Activated B cell treated with CpG ODN at 0.5 μM for 24 hours (primary cell): Measurements from ENCODE around the gene TTLL1. TPM values are rescaled to one million over a fixed set of nuclear protein-coding genes. Genes with fewer than 3 reads are reported as not detected.
A peak's percentile ranks its signal among the peaks of the same experiment; 100 is the strongest.

ENCODE experiments used
- ATAC-seq: fragments of 200-7000 bp; cut with Tn5 transposase; one replicate; pipeline ENCODE4 v1.10.0; 2021; ENCODE audit warnings: low read depth, mild to moderate bottlenecking, moderate library complexity
- CTCF ChIA-PET: fragments of 350-600 bp; sonication (Branson Sonifier 250); formaldehyde crosslinking; loops from one replicate; lab custom pipeline; 2021; ENCODE audit warnings: antibody characterized with exemption; lab: Charles Lee
- POLR2A ChIA-PET: fragments of 350-600 bp; sonication (Branson Sonifier 250); formaldehyde crosslinking; loops from one replicate; lab custom pipeline; 2021; ENCODE audit warnings: antibody characterized with exemption; lab: Charles Lee
- DNase-seq: peaks from one replicate; pipeline ENCODE4 v3.0.0; 2022
- H3K27ac Mint-ChIP-seq: one replicate; pipeline ENCODE4 v1.8.0; 2020; ENCODE audit warnings: mixed read lengths
- H3K27me3 Mint-ChIP-seq: one replicate; pipeline ENCODE4 v1.8.0; 2021; ENCODE audit warnings: mixed read lengths
- H3K36me3 Mint-ChIP-seq: one replicate; pipeline ENCODE4 v1.8.0; 2021; ENCODE audit warnings: low read depth, mixed read lengths
- H3K4me1 Mint-ChIP-seq: one replicate; pipeline ENCODE4 v1.8.0; 2021; ENCODE audit warnings: mixed read lengths
- H3K4me3 Mint-ChIP-seq: one replicate; pipeline ENCODE4 v1.8.0; 2020; ENCODE audit warnings: mild to moderate bottlenecking, mixed read lengths
- H3K9me3 Mint-ChIP-seq: one replicate; pipeline ENCODE4 v1.8.0; 2020; ENCODE audit warnings: mixed read lengths
- CTCF ChIP-seq: fragments of 200-600 bp; IDR thresholded peaks from one replicate; pipeline ENCODE4 v1.8.0; 2022; ENCODE audit warnings: antibody characterized with exemption, mild to moderate bottlenecking
- intact Hi-C: fragments of 100-400 bp; cut with micrococcal nuclease; formaldehyde crosslinking; loops from one replicate; pipeline ENCODE4 v1.15.1; 2024
- total RNA-seq: library from RNA; stranded (reverse); gene quantifications from 2 replicates; pipeline ENCODE4 v1.2.3, GENCODE V29; 2022

Gene TTLL1
- total RNA-seq, 1 donor from 2014 or later: 1.2 TPM

DNA sequence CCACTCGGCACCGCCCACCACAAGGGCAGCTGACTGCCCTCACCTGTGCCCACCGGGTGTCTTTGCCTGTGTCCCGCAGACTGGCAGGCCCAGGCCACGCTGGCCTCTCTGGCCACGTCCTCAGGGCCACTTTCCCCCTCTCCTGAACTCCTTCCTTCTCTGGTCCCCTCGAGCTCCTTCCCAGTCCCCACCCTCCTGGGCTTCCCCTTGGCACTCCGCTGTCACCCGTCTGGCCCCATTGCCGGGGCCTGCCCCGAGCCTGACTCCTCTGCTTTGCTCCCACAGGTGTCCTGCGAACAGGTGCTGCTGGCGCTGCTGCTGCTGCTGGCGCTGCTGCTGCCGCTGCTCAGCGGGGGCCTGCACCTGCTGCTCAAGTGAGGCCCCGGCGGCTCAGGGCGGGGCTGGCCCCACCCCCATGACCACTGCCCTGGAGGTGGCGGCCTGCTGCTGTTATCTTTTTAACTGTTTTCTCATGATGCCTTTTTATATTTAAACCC, 39.8 kb upstream of the TTLL1 start:
- H3K9me3 Mint-ChIP-seq: no peaks in the 10 kb centered on the region

GRCh38 chr22:43128116-43128515, 38.9 kb upstream of the TTLL1 start:
- Mint-ChIP-seq H3K27me3 (peaks cover 8% of the 10 kb centered on the region), H3K9me3 (no peaks in the 10 kb centered on the region), H3K27ac (no peak overlapping the region), H3K4me3 (no peak overlapping the region), H3K4me1 (peaks cover 18% of the 10 kb centered on the region), H3K36me3 (peaks cover 20% of the 10 kb centered on the region)
- intact Hi-C loops: no loop called here
- ChIA-PET POLR2A (no interaction called here), CTCF (no interaction called here)
- no peak for TF ChIP-seq CTCF
- no peak for ATAC-seq
- DNase-seq: no peak

More for the DNA sequence above, 39.8 kb upstream of the TTLL1 start:
- POLR2A ChIA-PET: no interaction called here
- CTCF ChIA-PET: no interaction called here
- Mint-ChIP-seq H3K4me1 (peaks cover 18% of the 10 kb centered on the region), H3K36me3 (peaks cover 28% of the 10 kb centered on the region), H3K4me3 (no peak overlapping the region), H3K27ac (no peak overlapping the region), H3K27me3 (peaks cover 5% of the 10 kb centered on the region)
- intact Hi-C loops: no loop called here
- DNase-seq (no peak), ATAC-seq (peak; percentile 49)
- no peak for TF ChIP-seq CTCF

- ChIA-PET POLR2A (no interaction called here), CTCF (no interaction called here)
- Mint-ChIP-seq H3K4me1 (peaks cover 26% of the 10 kb centered on the region), H3K36me3 (peaks cover 13% of the 10 kb centered on the region), H3K27me3 (peaks cover 10% of the 10 kb centered on the region), H3K9me3 (no peaks in the 10 kb centered on the region), H3K4me3 (no peak overlapping the region), H3K27ac (no peak overlapping the region)
- intact Hi-C loops: no loop called here
- no peak for DNase-seq
- ATAC-seq: no peak
- TF ChIP-seq CTCF: no peak
Measured at GRCh38 chr22:43127166-43127908, 38.1 kb upstream of the TTLL1 start.

DNA sequence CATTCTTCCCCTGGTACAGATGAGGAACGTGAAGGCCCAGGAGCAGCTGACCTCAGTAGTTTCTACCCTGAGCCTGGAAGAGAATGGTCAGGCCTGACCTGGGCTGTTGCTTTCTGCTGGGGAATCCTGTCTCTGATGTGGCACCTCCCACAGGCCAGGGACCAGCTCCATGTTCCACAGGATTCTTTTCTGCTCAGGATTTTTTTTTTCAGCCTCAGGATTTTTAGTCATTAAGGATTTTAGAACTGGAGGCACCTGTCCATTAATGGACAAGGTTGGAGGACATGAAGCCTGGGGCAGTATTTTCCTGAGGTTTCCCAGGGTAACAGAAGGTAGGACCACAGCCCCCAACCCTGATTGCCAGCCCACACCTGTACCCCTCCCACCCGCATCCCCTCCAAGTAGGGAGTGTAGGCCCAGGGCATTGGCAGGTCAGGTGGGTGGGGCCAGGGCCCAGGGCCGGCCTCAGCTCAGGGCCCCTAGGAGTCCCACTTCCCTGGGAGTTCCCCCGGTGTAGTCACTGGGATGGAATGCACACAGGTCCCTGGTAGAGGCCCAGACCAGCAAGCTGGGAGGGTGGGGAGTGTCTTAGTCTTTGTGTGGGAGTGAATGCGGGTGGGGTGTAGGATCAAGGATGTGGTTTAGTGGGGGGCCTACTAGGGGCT, 37.4 kb upstream of the TTLL1 start:
- ChIA-PET CTCF (no interaction called here), POLR2A (no interaction called here)
- no peak overlapping the region for H3K4me3 Mint-ChIP-seq
- ATAC-seq (no peak), DNase-seq (no peak)
- peaks cover 33% of the 10 kb centered on the region for H3K4me1 Mint-ChIP-seq
- H3K9me3 Mint-ChIP-seq: no peaks in the 10 kb centered on the region
- peaks cover 10% of the 10 kb centered on the region for H3K27me3 Mint-ChIP-seq
- H3K36me3 Mint-ChIP-seq: peaks cover 6% of the 10 kb centered on the region
- intact Hi-C loops: no loop called here
- no peak for TF ChIP-seq CTCF
- no peak overlapping the region for H3K27ac Mint-ChIP-seq

DNA sequence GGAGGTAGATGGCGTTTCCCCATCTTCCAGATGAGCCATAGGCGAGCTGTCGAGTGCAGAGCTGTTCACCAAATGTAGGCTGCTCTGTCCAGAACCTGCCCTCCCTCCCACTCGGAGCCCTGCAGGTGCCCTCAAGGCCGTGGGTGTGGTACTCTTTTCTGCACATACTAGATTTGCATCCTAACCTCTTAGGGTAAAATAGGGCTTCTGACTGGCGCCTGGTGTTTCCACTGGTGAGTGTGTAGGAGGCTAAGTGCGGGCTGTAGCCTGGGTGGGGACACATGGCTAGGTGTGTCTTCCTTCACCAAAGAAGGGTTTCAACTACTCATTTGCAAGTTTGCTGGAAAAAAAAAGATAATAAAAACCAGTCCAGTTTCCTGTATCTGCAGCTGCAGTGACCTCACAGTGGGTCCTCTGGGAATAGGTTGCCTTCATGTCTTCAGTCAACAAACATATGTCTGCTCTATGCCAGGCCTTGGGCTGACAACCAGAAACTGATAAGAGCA, 29.8 kb upstream of the TTLL1 start:
- Mint-ChIP-seq H3K27ac (peak overlapping the region; percentile 41), H3K4me3 (peak overlapping the region; percentile 52), H3K4me1 (peaks cover 71% of the 10 kb centered on the region), H3K36me3 (no peaks in the 10 kb centered on the region), H3K27me3 (peaks cover 19% of the 10 kb centered on the region), H3K9me3 (no peaks in the 10 kb centered on the region)
- ChIA-PET POLR2A (interaction anchor here (0.7 kb wide), 1 partner anchor 103 kb away, joined by 3 read pairs; no protein-coding TSS in a partner anchor), CTCF (no interaction called here)
- DNase-seq: no peak
- peak; percentile 69 for ATAC-seq
- intact Hi-C loops: loop anchor here (1.0 to 10.0 kb wide), 3 partner anchors 9 to 454 kb away; partner anchors contain the start of gene BIK
- no peak for TF ChIP-seq CTCF
